ENCODE data around the gene MGAT4B.

- TF ChIP-seq POLR2A (IDR thresholded peaks at IDR 0.05) (no peak), POLR2AphosphoS5 (IDR thresholded peaks at IDR 0.05; ENCODE audit: insufficient read depth in 1 of 2, low read depth in 1 of 2) (no peak)
Measured at GRCh38 chr5:179798144-179798770, 8.4 kb downstream of the MGAT4B start.
